Panc1 (cell line): ENCODE data around the gene CUX1. TPM values are rescaled to one million over a fixed set of nuclear protein-coding genes. Genes with fewer than 3 reads are reported as not detected.

Source experiments
- ATAC-seq: fragments of 200-7000 bp; cut with Tn5 transposase; 2 replicates; pipeline ENCODE4 v1.9.1; 2020; ENCODE audit warnings: mild to moderate bottlenecking, moderate library complexity
- BruUV-seq: library from RNA; stranded (reverse); fragments of 400-500 nt; replicated peaks from 2 replicates; lab custom pipeline; 2021; lab: Mats Ljungman, UMichigan
- CTCF ChIA-PET: fragments of 300-600 bp; sonication (Branson Sonifier 250); formaldehyde crosslinking; loops from one replicate; lab custom pipeline; 2022; ENCODE audit warnings: antibody characterized with exemption; lab: Charles Lee
- POLR2A ChIA-PET: fragments of 300-600 bp; sonication (Branson Sonifier 250); formaldehyde crosslinking; loops from one replicate; lab custom pipeline; 2022; ENCODE audit warnings: antibody characterized with exemption; lab: Charles Lee
- DNase-seq: peaks from one replicate; pipeline ENCODE4 v3.0.0-alpha.2; 2010; ENCODE audit warnings: low read depth, low spot score
- H3K27ac ChIP-seq: 2 replicates; pipeline ENCODE4 v1.5.1; 2011; ENCODE audit warnings: mild to moderate bottlenecking, low read length, inconsistent platforms
- H3K27me3 ChIP-seq: fragments of 200-500 bp; sonication (Bioruptor generic); 2 replicates; pipeline ENCODE4 v1.6.0; 2014; ENCODE audit warnings: low read length, inconsistent platforms; ENCODE audit not compliant: control insufficient read depth, insufficient read depth
- H3K36me3 ChIP-seq: fragments of 200-500 bp; sonication (Bioruptor generic); 2 replicates; pipeline ENCODE4 v1.5.1; 2014; ENCODE audit warnings: inconsistent platforms, mild to moderate bottlenecking, low read length, moderate library complexity; ENCODE audit not compliant: control insufficient read depth, insufficient read depth
- H3K4me1 ChIP-seq: 2 replicates; pipeline ENCODE4 v1.5.1; 2011; ENCODE audit warnings: inconsistent platforms, mild to moderate bottlenecking, low read length, moderate library complexity; ENCODE audit not compliant: control insufficient read depth, insufficient read depth
- H3K4me3 ChIP-seq, 2 experiments: 2 replicates each; pipeline ENCODE4 v1.5.1; 2011 to 2012; ENCODE audit warnings: low read depth in 2 of 2, low read length in 2 of 2, mild to moderate bottlenecking in 2 of 2, inconsistent platforms in 1 of 2, moderate library complexity in 1 of 2
- H3K9me3 ChIP-seq: fragments of 200-500 bp; sonication (Bioruptor generic); 2 replicates; pipeline ENCODE4 v1.5.1; 2014; ENCODE audit warnings: low read depth, mild to moderate bottlenecking, inconsistent platforms, low read length, moderate library complexity; ENCODE audit not compliant: control insufficient read depth, insufficient read depth
- POLR2AphosphoS5 ChIP-seq: IDR thresholded peaks from 2 replicates; pipeline ENCODE4 v1.6.1; 2012; ENCODE audit warnings: mild to moderate bottlenecking, low read depth, low read length, moderate library complexity
- SIN3A ChIP-seq: IDR thresholded peaks from 2 replicates; pipeline ENCODE4 v1.6.1; 2012; ENCODE audit warnings: low read depth, mild to moderate bottlenecking, low read length, moderate library complexity, borderline replicate concordance; ENCODE audit not compliant: insufficient read depth
- TCF7L2 ChIP-seq: IDR thresholded peaks from 2 replicates; pipeline ENCODE4 v1.6.1; 2011; ENCODE audit warnings: mild to moderate bottlenecking, low read depth, low read length, inconsistent platforms
- in situ Hi-C: cut with HindIII; loops from 2 replicates; pipeline ENCODE4 v1.10.0; 2016; ENCODE audit warnings: low sequenced_read_pairs, low pct_unique_long_range_greater_than_20kb
- intact Hi-C: fragments of 100-400 bp; cut with micrococcal nuclease; formaldehyde crosslinking; loops from one replicate; pipeline ENCODE4 v1.10.0; 2022; ENCODE audit not compliant: unreplicated experiment
- total RNA-seq: library from RNA; stranded (reverse); gene quantifications from one replicate; pipeline ENCODE4 v1.2.1, GENCODE V29; 2021; ENCODE audit not compliant: unreplicated experiment
- TF ChIP-seq, protein P1 (sequence below), 2 experiments: IDR thresholded peaks; 2 replicates each; pipeline ENCODE4 v1.6.1; 2011 to 2012; ENCODE audit warnings: low read depth in 2 of 2, control low read depth in 1 of 2, low read length in 1 of 2, mild to moderate bottlenecking in 1 of 2, moderate library complexity in 1 of 2; ENCODE audit not compliant: insufficient read depth in 1 of 2
- TF ChIP-seq, protein P2 (sequence below): fragments of 450-650 bp; IDR thresholded peaks from 2 replicates; pipeline ENCODE4 v1.5.1; 2017; ENCODE audit warnings: mild to moderate bottlenecking

The CUX1 gene
- total RNA-seq, 1 experiment from 2014 or later, result 50.9 TPM

DNA sequence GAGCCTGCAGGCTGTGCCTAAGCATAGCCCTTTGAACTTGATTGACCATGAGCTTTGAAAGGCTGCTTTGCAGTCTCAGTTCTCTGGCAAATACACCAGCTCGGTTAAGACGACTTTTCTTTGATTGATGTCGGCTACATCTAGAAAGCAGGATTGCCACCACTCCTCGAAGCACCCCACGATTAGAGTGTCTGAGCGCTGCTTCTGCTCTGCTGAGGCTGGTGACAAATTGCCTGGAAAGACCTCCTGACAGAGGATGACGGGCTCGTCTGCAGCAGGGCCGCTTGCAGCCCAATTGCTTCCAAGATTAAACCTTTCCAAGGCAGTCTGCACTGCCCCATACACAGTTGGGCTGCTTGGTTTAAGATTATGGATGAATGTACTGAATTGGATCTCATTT, 182.0 kb downstream of the CUX1 start:
- intact Hi-C loops, result no loop called here
- Histone ChIP-seq H3K4me3 (no peak overlapping the region), H3K4me1 (0 out of 2 replicates have a peak, but pooled peaks cover 2% of the 10 kb centered on the region), H3K36me3 (no peaks in the 10 kb centered on the region), H3K27me3 (no peaks in the 10 kb centered on the region), H3K9me3 (no peaks in the 10 kb centered on the region), H3K27ac (no peak overlapping the region)
- POLR2A ChIA-PET, result interaction anchor here (0.7 kb wide), 1 partner anchor 8 kb away, joined by 5 read pairs; no protein-coding TSS in a partner anchor
- BruUV-seq, result no TSS peak
- DNase-seq (no peak), ATAC-seq (no peak)
- no peak for TF ChIP-seq TCF7L2
- no peak for TF ChIP-seq POLR2AphosphoS5
- TF ChIP-seq, protein P1, sequence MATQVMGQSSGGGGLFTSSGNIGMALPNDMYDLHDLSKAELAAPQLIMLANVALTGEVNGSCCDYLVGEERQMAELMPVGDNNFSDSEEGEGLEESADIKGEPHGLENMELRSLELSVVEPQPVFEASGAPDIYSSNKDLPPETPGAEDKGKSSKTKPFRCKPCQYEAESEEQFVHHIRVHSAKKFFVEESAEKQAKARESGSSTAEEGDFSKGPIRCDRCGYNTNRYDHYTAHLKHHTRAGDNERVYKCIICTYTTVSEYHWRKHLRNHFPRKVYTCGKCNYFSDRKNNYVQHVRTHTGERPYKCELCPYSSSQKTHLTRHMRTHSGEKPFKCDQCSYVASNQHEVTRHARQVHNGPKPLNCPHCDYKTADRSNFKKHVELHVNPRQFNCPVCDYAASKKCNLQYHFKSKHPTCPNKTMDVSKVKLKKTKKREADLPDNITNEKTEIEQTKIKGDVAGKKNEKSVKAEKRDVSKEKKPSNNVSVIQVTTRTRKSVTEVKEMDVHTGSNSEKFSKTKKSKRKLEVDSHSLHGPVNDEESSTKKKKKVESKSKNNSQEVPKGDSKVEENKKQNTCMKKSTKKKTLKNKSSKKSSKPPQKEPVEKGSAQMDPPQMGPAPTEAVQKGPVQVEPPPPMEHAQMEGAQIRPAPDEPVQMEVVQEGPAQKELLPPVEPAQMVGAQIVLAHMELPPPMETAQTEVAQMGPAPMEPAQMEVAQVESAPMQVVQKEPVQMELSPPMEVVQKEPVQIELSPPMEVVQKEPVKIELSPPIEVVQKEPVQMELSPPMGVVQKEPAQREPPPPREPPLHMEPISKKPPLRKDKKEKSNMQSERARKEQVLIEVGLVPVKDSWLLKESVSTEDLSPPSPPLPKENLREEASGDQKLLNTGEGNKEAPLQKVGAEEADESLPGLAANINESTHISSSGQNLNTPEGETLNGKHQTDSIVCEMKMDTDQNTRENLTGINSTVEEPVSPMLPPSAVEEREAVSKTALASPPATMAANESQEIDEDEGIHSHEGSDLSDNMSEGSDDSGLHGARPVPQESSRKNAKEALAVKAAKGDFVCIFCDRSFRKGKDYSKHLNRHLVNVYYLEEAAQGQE (IDR thresholded peaks at IDR 0.05; ENCODE audit: insufficient read depth in 1 of 2, low read depth in 2 of 2, low read length in 1 of 2), result no peak
- no peak for TF ChIP-seq SIN3A
- TF ChIP-seq, protein P2, sequence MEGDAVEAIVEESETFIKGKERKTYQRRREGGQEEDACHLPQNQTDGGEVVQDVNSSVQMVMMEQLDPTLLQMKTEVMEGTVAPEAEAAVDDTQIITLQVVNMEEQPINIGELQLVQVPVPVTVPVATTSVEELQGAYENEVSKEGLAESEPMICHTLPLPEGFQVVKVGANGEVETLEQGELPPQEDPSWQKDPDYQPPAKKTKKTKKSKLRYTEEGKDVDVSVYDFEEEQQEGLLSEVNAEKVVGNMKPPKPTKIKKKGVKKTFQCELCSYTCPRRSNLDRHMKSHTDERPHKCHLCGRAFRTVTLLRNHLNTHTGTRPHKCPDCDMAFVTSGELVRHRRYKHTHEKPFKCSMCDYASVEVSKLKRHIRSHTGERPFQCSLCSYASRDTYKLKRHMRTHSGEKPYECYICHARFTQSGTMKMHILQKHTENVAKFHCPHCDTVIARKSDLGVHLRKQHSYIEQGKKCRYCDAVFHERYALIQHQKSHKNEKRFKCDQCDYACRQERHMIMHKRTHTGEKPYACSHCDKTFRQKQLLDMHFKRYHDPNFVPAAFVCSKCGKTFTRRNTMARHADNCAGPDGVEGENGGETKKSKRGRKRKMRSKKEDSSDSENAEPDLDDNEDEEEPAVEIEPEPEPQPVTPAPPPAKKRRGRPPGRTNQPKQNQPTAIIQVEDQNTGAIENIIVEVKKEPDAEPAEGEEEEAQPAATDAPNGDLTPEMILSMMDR, result no peak
- CTCF ChIA-PET, result no interaction called here
- in situ Hi-C loops, result no loop called here

DNA sequence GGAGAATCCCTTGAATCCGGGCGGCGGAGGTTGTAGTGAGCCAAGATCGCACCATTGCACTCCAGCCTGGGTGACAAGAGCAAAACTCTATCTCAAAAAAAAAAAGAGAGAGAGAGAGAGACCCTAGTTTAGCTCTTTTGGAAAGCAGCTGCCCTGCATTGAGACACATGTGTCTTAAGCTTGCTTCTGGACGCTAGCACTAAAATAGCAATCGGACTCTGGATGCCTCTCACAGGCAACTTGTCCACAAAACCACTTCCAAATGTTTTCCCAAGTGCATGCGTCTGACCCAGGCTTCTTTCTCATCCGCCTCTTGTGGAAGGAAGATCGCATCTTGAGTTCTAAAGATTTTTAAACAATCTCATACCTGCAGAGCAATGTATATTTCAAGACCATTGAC, 182.7 kb downstream of the CUX1 start:
- ChIA-PET POLR2A (interaction anchor here (0.7 kb wide), 1 partner anchor 9 kb away, joined by 5 read pairs; no protein-coding TSS in a partner anchor), CTCF (no interaction called here)
- no peak for ATAC-seq
- no peak for TF ChIP-seq SIN3A
- TF ChIP-seq, protein P2, result no peak
- TF ChIP-seq TCF7L2, result no peak
- no peak for TF ChIP-seq POLR2AphosphoS5
- no peak for DNase-seq
- intact Hi-C loops (no loop called here), in situ Hi-C loops (no loop called here)
- Histone ChIP-seq H3K4me1 (0 out of 2 replicates have a peak, but pooled peaks cover 2% of the 10 kb centered on the region), H3K36me3 (no peaks in the 10 kb centered on the region), H3K4me3 (no peak overlapping the region), H3K9me3 (no peaks in the 10 kb centered on the region), H3K27ac (no peak overlapping the region), H3K27me3 (no peaks in the 10 kb centered on the region)
- BruUV-seq, result no TSS peak
